Fibroblast of skin of right biceps (primary cell): ENCODE results near the gene SCN1A.
"Not testable (repeated sequence)": the region's sequence is repeated elsewhere in the genome, so short reads cannot be mapped to it uniquely, and the experiment has no call there.

Source experiments
- DNase-seq: peaks from one replicate; pipeline ENCODE4 v3.0.0-alpha.2; 2013

SCN1A gene

DNA sequence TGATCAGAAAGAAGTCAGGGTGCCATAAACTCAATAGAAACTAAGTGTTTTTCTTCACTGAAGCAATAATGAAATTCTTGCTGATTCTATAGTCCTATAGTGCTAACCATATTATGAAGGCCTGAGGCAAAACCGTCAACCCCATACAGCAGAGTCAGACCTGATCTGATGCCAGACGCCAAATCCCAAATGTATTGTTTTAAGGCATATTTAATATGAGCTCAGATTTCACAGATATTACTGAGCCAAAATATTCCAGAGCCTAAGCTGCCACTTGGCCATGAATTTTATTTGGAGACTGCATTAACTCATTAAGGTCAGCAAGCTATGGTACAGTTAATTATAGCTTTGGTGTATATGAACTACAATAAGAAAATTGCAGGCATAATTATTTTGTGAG is 53.4 kb downstream of the SCN1A start:
- DNase-seq: no peak

- no peak for DNase-seq
Observed at GRCh38 chr2:166074011-166074410, 53.8 kb downstream of the SCN1A start.

DNA sequence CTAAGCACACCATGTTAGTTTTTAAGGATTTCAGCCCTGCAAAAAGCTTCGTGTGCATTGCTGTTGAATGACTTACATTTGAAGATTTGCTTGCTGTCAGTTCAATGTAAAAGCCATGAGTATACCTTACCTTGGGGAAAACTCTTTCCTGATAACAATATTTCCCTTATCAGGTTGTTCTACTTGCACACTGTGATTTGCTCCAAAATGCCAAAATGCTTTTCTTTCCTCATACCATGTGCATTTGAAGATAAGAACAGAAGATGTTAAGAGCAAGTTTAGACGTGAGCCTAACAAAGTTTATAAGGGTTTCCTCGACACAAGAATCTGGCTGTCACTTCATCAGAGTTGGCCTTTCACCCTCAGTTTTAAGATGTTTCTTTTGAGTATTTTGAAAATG is 57.6 kb downstream of the SCN1A start:
- DNase-seq: no peak

DNA sequence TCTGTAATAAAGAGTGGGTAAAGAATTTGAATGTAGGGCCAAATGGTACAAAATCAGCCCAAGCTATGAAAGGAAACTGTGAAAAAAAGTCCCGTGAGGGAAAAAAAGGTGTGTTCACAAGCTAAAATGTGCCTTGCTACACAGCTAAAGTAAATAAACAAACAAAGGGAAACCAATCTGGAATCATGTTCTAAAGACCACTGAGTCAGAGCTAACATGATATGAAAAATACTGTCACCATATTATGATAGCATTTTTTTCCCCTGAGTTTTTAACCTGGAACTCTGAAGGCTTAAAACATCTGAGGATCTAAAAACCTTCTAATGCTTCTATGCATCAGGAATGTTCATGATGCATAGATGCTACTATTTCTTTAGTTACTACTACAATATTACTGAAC is 58.8 kb downstream of the SCN1A start:
- DNase-seq: no peak

DNA sequence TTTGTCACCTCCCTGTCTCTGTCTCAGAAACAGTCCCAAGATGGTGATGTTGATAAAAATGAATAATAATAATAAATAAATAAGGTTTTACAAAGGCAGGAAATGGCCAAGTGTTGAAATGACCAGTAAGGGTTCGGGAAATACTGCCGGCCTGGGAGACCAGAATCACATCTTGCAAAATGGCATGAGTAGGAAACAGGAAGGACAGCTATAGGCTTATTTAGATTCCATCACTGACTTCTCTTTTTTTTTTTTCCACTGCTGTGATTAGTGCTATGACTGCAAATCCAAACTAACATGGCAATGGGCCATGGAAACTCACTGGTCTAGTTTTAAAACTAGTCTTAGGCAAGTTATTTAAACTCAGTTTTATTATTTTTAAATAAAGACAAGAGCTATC is 60.6 kb downstream of the SCN1A start:
- no peak for DNase-seq

DNA sequence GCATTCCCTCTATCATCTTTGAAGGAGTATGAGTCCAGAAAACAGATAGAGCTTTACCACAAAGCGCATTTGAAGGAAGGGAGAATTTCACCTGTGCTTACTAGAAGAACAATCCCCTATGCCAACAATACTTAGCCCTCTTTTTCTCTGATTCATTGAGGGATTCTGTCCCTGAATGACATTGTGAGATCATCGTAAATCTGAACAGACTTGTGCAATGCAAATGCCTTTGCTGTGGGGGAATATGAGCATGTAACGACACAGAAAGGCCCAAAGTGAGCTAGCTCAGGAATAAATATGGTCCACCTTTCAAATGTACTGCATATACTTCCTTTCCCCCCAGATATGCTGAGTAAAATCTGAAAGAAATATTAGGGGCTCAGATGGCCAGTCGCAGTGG is 67.6 kb downstream of the SCN1A start:
- DNase-seq: no peak

DNA sequence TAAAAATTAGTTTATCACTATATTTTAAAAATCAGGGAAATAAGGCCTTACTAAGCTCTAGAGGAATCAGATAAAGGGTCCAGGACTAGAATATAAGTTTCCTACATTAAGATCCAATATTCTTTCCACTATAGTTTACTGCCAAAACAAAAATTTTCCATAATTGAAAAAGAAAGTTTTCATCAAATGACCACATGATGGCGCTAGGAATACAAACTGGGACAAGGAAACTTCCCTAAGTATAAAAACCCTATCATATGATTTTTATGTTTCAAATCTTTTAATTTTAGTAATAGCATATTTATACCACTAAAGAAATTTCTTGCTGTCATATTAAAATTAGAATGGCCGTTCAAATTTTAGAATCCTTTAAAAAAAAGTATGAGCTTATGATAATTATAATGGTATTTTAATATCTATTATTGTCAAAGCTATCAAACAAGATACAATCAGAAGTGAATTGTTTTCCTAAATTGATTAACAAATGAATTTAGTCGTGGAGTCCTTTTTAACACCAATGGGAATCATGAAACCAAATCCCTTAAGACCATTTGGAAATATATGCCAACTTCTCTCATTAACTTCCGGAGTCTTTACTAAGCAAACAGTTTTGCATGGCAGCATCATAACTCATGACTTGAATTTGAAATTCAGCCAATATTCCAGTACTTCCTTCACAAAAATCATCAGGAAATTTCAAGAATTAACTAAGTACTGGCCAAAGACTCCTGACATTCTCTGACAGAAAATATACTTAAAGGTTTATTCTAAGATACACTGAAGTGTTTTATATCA is 70.3 kb downstream of the SCN1A start:
- peak; percentile 4 for DNase-seq

DNA sequence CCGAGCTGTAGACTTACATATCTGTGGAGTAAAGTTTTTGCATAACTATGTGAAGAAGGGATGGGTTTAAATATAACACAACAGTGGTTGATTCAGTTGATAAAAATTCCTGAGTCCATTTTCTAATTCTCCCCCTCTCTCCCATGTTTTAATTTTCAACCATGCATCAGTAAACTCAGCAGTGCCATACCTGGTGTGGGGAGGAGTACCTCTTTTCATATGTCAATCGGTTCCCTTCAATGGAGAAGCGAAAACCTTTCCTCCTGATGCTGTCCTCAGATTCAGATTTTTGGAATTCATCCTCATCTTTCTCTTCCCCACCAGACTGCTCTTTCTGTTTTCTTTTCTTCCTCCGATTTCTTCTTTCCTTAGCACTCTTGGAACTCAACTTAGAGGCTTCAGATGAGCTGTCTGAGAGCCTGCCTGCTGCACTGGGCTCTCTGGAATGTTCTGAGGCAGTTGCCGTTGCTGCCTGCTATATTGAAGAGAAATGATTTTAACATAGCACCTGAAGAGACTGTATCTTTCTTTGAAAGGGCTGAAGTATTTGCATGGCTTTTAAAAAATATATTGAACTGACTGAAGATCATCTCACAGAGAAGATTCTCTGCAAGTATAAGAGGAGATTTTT is 82.9 kb downstream of the SCN1A start:
- no peak for DNase-seq

DNA sequence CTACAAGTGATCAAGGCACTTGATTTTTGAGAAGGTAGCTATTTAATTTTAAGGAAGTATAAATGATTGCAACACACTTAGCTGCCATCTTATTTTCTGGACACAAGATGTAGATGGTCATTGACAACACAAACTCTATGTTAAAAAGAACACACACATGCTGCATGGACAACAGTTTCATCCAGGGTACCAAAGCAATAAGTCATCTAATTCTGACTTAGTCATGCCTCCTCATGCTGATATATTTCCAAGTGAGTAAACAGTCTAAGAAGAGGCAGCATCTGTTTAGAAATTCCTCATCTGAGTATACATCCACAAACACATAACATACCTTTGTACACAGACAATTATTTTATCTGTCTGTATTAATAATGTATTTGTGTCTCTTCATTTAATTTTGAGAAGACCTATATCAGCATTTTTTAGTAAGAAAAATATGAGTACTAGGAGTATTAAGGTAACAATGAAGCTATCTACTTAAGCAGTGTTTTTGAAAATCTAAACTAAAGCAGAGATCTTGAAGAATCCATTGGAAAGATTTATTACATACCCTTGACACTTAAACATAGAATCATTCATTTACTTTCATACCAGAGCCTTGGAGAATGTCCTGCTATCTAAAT is 84.9 kb downstream of the SCN1A start:
- peak; percentile 3 for DNase-seq

- peak; percentile 3 for DNase-seq
Observed at GRCh38 chr2:166042356-166042755, 85.5 kb downstream of the SCN1A start.

GRCh38 chr2:166041613-166042012 is 86.2 kb downstream of the SCN1A start:
- no peak for DNase-seq

DNA sequence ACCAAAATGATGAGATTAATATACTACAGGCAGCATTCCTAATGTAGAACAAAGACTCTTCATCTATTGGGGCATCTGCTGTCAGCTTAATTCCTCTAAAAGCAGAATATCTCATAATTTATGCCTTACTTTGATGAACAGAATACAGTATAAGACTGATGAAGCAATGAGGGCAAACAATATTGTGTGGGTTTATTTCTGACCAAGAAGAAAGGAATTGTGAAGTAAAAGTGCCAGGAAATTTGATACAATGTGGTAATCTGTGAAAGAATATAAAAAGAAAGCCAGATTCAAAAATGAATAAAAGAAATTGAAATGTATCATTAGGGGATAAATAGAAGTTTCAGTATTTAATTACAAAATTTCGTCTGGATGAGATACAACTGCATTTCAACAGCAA is 95.5 kb downstream of the SCN1A start:
- DNase-seq: no peak

DNA sequence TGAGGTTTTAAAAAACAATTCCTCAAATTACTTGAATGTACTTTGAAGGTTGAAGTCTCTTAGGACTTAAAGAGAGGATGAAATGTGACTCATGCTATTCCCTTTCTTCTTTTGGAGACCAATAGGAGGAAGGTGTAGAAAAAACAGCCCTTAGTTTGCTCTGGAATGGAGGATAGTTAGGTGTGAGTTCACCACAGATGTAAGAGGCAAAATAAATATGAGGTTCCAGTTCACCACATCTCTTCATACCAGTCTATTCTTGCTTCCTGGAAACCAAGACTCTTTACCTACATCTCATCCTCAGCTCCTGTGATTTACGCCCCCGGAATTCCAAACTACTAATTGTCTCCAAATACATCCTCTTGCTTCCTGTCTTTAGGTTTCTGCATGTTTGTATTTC is 96.8 kb downstream of the SCN1A start:
- peak; percentile 12 for DNase-seq

DNA sequence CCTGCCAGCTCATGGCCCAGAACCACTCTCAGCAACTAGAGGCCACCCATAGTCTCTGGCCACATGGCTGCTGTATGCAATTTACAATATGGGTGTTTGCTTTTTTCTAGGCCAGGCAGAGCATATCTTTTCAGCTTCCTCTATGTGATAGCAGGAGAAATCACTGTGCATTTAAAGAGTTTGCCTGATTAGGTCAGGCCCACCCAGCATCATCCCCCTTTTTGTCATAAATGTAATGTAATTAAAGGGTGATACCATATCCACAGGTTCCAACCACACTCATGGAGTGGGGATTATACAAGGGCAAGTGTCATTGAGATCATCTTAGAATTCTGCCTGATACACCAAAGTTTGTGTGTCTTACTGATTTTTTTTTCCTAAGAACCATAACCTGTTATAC is 102.5 kb downstream of the SCN1A start:
- DNase-seq: no peak

DNA sequence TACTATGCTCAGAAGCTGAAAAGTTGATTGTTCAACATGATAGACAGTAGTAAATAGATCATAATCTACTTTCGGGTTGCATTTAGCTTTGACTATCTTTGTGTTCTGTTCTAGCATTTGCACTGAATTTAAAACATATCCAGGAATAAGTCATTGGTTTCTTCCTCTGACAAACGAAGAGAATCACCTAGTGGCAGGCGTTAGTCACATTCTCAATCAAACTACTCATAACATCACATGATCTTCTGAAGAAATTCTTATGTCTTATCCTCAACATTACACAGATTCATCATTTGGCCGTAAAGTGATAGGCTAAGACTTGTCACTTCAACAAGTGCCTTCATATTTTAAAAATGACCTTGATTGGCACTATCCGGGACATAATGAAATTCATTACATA is 110.6 kb downstream of the SCN1A start:
- no peak for DNase-seq

DNA sequence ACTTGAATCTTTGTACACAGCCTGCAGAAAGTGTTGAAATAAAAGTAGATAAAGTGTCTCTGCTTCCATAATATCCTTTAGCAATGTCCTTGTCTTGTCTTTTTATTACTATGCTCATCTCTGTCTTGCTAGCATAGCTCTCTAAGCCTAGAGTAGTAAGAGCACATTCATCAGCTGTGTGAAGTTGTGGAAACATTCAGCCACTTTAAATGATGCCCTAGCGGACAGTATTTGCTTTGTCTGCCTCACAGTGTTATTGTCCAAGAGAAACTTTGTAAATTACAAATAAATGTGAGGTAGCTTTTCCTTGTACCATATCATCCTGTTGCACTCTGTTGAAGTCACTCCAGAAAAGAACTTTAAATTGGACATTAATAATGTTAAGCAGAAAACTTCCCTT is 113.9 kb downstream of the SCN1A start:
- no peak for DNase-seq

- DNase-seq: no peak
Observed at GRCh38 chr2:166011660-166012059, 116.2 kb downstream of the SCN1A start.

DNA sequence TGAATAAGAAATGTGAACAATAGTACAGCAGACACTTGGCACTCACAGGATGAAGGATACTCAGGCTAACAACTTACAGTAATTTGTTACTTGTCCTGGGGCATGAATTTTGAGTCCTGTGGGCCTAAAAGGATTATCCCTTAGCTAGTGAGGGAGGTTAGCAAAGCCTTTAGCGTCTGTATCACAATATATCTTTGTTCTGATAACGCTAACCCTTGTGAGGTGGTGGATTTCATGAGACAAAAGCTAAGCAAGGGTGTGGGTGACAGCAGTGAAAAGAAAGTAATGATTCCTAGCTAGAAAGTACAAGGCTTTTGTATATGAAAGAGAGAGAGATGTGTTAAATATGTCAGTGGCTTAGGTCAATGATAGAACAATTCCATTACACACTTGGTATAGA is 127.4 kb downstream of the SCN1A start:
- no peak for DNase-seq

- no peak for DNase-seq
Observed at GRCh38 chr2:165990846-165991245, 137.0 kb downstream of the SCN1A start.

- DNase-seq: no peak
Observed at GRCh38 chr2:165989851-165990250, 138.0 kb downstream of the SCN1A start.

DNA sequence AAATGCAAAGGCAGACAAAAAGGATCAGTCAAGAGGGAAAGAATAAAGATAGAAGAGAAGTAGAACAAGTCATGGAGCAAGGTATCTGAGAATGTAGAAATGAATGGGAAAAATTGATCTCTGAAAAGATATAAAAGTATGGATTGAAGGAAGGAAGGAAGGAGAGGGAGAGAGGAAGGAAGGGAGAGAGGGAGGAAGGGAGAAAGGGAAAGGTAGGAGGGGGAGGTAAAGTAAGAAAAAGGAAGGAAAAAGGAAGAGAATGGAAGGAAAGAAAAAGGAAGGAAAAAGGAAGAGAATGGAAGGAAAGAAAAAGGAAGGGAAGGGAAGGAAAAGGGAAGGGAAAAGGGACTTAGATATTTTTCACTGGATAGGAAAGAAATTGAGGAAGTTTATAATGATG is 142.7 kb downstream of the SCN1A start:
- DNase-seq: no peak

DNA sequence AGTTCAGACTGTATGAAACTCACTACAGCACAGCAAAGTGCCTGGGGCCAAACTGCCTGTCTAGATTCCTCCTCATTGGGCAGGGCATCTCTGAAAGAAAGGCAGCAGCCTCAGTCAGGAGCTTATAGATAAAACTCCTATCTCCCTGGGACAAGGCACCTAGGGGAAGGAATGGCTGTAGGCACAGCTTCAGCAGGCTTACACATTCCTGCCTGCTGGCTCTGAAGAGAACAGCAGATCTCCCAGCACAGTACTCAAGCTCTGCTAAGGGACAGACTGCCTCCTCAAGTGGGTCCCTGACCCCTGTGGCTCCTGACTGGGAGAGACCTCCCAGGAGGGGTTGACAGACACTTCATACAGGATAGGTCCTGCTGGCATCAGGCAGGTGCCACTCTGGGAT is 155.7 kb downstream of the SCN1A start:
- DNase-seq: not testable (repeated sequence)

GRCh38 chr2:165970663-165971062 is 157.2 kb downstream of the SCN1A start:
- DNase-seq: no peak

- no peak for DNase-seq
Observed at GRCh38 chr2:165969227-165969626, 158.6 kb downstream of the SCN1A start.
